Coronary artery (tissue), 2 donors: ENCODE results near the gene ADGRA3.

ENCODE experiments used
- DNase-seq: peaks from one replicate; pipeline ENCODE4 v3.0.0-alpha.2; 2017; ENCODE audit warnings: low spot score
- H3K27ac ChIP-seq, 2 donors: fragments of 200-600 bp; sonication (generic); one replicate each; pipeline ENCODE4 v1.5.1; 2016 to 2019
- H3K4me3 ChIP-seq: fragments of 200-600 bp; sonication (generic); 2 replicates; pipeline ENCODE4 v1.5.1; 2016; ENCODE audit warnings: mild to moderate bottlenecking, moderate library complexity
- TF ChIP-seq, protein P1 (sequence below): fragments of 200-600 bp; sonication (generic); IDR thresholded peaks from one replicate; pipeline ENCODE4 v1.5.1; 2019; ENCODE audit warnings: antibody characterized with exemption

Gene ADGRA3

DNA sequence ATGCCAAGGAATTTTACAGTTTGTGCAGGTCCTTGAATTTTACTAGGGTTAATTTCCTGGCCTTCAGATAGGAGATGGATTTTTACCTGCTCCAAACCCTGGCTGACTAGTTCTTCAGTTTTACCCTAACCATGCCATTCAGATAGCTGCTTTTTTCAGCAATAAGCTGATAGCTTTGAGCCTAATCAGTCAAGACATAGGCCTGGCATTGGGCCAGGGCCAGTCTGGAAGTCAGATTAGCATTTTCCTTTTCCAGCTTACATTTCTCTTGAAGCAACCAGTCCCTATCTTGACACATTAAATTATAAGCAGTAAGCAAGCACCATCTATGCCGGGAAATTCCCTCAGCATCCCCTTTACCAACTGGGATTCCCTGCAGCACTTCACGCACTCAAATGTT lies 177.1 kb downstream of the ADGRA3 start:
- H3K27ac ChIP-seq = no peak overlapping the region
- no peak for DNase-seq
- TF ChIP-seq, protein P1, sequence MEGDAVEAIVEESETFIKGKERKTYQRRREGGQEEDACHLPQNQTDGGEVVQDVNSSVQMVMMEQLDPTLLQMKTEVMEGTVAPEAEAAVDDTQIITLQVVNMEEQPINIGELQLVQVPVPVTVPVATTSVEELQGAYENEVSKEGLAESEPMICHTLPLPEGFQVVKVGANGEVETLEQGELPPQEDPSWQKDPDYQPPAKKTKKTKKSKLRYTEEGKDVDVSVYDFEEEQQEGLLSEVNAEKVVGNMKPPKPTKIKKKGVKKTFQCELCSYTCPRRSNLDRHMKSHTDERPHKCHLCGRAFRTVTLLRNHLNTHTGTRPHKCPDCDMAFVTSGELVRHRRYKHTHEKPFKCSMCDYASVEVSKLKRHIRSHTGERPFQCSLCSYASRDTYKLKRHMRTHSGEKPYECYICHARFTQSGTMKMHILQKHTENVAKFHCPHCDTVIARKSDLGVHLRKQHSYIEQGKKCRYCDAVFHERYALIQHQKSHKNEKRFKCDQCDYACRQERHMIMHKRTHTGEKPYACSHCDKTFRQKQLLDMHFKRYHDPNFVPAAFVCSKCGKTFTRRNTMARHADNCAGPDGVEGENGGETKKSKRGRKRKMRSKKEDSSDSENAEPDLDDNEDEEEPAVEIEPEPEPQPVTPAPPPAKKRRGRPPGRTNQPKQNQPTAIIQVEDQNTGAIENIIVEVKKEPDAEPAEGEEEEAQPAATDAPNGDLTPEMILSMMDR = no peak
- no peak overlapping the region for H3K4me3 ChIP-seq
